GM18502 (cell line): ENCODE data around the gene XRCC1.
"Not testable (repeated sequence)": the region's sequence is repeated elsewhere in the genome, so short reads cannot be mapped to it uniquely, and the experiment has no call there.

ENCODE experiments used
- ATAC-seq: cut with Tn5 transposase; IDR thresholded peaks from one replicate; pipeline ENCODE4 v1.9.1; 2021; ENCODE audit warnings: mild to moderate bottlenecking; ENCODE audit not compliant: unreplicated experiment, poor library complexity

XRCC1 gene

GRCh38 chr19:43551399-43552197, 23.7 kb downstream of the XRCC1 start:
- no peak for ATAC-seq

GRCh38 chr19:43548706-43549105, 26.6 kb downstream of the XRCC1 start:
- no peak for ATAC-seq

DNA sequence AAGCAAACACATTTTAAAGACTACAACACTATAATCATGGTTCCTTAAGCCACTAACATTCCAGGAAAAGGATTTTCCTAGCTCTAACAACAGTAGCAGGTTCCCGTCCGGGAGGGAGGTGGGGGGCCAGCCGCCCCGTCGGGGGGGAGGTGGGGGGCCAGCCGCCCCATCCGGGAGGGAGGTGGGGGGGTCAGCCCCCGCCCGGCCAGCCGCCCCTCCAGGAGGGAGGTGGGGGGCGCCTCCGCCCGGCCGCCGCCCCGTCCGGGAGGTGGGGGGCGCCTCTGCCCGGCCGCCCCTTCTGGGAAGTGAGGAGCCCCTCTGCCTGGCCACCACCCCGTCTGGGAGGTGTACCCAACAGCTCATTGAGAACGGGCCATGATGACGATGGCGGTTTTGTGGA, 27.4 kb downstream of the XRCC1 start:
- not testable (repeated sequence) for ATAC-seq

DNA sequence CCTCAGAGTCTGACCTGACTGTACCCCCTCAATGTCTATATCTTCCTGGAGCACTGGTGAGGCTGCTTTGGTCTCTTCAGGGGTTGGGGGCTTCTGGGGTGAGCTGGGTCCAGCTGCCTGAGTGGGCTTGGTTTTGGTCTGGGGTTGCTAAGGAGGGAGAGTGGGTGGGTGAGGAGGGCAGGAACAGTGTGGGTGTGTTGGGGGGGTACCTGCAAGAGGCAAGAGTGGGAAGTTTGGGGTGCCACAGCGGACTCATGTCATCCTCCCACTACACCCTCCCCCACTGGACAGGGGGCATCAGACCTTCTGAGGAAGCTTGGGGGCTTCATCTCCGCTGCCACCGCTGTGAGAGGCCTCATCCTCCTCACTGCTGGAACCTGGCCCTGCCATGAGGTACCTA, 28.7 kb downstream of the XRCC1 start:
- ATAC-seq = no peak

DNA sequence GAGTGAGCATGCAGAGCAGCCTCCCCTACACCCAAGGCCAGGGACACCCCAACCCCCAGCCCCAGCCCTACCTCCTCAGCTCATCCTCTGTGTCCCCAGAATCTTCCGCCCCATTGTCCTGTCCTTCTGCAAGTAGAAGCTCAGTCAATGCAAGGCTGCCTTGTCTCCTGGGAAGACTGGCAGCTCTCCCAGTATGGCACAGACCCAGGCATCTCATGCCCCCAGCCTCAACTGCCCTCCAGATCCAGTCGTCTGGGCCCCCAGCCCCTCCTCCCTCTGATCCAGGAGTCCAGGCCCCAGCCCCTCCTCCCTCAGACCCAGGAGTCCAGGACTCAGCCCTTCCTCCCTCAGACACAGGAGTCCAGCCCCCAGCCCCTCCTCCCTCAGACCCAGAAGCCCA, 29.3 kb downstream of the XRCC1 start:
- no peak for ATAC-seq

- no peak for ATAC-seq
Observed at GRCh38 chr19:43545276-43545675, 30.1 kb downstream of the XRCC1 start.

GRCh38 chr19:43544077-43544476, 31.2 kb downstream of the XRCC1 start:
- ATAC-seq = no peak

- no peak for ATAC-seq
Observed at GRCh38 chr19:43541920-43542650, 33.2 kb downstream of the XRCC1 start.

DNA sequence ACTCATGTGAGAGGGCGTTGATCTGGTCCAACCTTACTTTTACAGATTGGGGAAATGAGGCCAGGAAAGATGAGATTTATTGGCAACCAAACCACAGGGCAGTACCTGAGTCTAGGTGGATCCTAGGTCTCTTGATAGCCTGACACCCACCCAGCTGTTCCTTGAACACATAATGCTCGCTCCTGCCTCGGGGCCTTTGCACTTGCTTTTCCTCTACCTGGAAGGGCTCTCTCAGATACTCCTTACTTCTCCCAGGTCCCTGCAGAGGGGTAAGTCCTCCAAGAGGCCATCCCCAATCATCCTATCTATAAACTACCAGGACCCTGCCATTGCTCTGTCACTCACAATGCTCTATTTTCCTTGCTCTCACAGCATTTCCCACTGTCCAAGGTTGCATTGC, 34.9 kb downstream of the XRCC1 start:
- no peak for ATAC-seq

- no peak for ATAC-seq
Observed at GRCh38 chr19:43538922-43539321, 36.4 kb downstream of the XRCC1 start.

DNA sequence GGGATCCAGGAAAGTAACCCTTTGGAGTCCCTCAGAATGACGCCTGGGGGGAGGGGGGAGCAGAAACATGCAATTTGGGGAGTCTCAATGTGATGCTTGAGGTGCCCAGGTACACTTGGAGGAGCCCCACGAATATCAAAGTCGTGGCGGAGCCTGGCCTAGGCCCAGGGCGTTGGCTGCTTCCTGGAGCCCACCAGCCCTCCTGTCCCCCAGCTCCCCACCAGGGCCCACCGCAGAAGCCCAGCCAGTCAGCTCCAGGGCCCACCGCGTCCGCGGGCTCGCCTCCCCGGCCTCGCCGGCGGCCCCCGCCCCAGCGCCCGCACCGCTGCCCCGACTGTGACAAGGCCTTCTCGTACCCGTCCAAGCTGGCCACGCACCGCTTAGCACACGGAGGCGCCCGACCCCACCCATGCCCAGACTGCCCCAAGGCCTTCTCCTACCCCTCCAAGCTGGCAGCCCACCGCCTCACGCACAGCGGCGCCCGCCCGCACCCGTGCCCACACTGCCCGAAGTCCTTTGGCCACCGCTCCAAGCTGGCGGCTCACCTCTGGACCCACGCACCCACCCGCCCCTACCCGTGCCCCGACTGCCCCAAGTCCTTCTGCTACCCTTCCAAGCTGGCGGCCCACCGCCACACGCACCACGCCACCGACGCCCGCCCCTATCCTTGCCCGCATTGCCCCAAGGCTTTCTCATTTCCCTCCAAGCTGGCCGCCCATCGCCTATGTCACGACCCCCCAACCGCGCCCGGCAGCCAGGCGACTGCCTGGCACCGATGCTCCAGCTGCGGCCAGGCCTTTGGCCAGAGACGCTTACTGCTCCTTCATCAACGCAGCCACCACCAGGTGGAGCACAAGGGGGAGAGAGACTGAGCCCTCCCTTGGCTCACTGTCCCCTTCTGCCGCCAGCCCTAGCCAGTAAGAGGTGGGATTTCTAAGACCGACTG, 40.2 kb downstream of the XRCC1 start:
- no peak for ATAC-seq

- ATAC-seq = no peak
Observed at GRCh38 chr19:43534305-43534815, 41.0 kb downstream of the XRCC1 start.

- ATAC-seq = peak; percentile 77
Observed at GRCh38 chr19:43533546-43534304, 41.6 kb downstream of the XRCC1 start.

DNA sequence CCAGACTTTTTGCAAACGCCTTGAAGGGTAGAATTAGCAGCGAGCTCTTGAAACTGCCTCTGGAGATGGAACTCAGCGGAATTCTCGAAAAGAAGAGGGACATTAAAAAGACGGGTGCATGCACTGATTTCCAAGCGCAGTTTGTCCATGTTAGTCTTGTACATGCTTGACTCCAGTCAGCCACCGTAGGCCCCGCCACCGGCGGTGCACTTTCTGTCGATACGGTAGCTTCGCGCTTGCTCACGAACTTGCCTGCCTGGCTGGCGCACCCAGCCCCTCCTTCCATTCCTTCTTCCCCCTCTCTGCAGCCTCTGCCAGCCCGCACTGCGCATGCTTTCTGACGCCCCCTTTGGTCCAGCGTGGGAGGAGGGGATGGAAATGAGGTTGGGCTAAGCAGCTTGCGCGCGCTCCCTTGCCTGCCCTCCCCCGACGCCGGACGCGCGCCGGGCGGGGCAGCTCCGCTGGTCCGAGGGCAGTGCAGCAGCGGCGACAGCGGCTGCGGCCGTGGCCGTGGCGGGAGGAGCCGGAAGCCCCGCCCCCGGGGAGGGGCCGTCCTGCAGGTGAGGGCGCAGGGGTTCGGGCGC, 42.3 kb downstream of the XRCC1 start, which contains the start of gene ZNF575:
Gene ZNF575 (plus strand): TSS at position 227 of the 584 bp plus-strand sequence. CDS start 1,235 bp downstream, outside the sequence.
- ATAC-seq = peak; percentile 58

- peak; percentile 15 for ATAC-seq
Observed at GRCh38 chr19:43532571-43532961, 42.8 kb downstream of the XRCC1 start.

DNA sequence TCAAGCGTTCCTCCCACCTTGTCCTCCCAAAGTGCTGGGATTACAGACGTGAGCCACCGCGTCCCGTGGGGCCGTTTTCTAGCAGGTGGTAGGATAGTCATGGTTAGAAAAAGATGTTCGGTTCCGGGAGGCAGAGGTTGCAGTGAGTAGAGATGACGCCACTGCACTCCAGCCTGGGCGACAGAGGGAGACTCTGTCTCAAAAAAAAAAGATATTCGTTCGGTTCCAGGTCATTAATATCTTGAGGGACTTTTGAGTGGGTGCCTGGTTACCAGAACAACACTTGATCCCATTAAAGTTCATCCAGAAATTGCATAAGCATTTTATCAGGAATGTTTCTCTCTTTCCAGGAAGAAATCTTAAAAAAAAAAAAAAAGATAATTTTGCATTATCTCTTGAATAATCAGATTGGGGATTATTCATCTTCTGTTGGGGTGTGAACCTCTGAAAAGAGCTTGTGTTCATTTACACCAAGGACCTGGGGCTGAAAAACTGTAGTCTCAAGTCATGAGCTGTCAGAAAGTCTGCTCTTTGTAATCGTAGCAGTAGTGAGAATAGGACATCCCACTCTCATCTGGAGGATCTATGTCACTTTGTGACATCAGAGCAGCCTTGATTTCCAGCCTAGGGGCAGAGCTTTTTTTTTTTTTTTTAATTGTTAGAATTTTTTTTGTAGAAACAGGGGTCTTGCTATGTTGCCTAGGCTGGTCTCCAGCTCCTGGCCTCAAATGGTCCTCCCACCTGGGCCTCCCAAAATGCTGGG, 47.3 kb downstream of the XRCC1 start:
- ATAC-seq = no peak

- ATAC-seq = peak; percentile 70
Observed at GRCh38 chr19:43526884-43527859, 48.2 kb downstream of the XRCC1 start, which contains the start of gene ETHE1. Gene ETHE1 (minus strand): TSS chr19:43527201. CDS start chr19:43527177, 24 bp downstream.
